Measurements from ENCODE around the gene PACRG.

DNA sequence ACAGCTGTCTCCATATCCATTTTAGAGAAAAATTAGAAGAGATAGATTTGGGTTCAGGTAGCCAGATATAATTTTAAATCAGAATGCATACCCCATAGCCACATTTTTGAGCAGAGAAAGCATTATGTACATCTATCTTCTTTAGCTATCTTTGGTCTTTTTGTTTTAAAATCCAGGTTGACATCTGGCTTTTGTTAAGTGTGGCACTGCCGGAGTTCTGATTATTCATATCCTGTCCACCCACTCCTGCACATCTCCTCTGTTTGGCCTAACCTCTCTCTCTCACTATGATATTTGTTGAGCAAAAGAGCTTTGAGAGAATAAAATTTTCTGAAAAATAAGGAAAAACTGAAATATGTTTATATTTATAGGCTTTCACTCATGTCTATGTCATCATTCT, 189.7 kb downstream of the PACRG start:
- TF ChIP-seq, protein P1, sequence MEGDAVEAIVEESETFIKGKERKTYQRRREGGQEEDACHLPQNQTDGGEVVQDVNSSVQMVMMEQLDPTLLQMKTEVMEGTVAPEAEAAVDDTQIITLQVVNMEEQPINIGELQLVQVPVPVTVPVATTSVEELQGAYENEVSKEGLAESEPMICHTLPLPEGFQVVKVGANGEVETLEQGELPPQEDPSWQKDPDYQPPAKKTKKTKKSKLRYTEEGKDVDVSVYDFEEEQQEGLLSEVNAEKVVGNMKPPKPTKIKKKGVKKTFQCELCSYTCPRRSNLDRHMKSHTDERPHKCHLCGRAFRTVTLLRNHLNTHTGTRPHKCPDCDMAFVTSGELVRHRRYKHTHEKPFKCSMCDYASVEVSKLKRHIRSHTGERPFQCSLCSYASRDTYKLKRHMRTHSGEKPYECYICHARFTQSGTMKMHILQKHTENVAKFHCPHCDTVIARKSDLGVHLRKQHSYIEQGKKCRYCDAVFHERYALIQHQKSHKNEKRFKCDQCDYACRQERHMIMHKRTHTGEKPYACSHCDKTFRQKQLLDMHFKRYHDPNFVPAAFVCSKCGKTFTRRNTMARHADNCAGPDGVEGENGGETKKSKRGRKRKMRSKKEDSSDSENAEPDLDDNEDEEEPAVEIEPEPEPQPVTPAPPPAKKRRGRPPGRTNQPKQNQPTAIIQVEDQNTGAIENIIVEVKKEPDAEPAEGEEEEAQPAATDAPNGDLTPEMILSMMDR (IDR thresholded peaks at IDR 0.05) = no peak
- TF ChIP-seq, protein P2, sequence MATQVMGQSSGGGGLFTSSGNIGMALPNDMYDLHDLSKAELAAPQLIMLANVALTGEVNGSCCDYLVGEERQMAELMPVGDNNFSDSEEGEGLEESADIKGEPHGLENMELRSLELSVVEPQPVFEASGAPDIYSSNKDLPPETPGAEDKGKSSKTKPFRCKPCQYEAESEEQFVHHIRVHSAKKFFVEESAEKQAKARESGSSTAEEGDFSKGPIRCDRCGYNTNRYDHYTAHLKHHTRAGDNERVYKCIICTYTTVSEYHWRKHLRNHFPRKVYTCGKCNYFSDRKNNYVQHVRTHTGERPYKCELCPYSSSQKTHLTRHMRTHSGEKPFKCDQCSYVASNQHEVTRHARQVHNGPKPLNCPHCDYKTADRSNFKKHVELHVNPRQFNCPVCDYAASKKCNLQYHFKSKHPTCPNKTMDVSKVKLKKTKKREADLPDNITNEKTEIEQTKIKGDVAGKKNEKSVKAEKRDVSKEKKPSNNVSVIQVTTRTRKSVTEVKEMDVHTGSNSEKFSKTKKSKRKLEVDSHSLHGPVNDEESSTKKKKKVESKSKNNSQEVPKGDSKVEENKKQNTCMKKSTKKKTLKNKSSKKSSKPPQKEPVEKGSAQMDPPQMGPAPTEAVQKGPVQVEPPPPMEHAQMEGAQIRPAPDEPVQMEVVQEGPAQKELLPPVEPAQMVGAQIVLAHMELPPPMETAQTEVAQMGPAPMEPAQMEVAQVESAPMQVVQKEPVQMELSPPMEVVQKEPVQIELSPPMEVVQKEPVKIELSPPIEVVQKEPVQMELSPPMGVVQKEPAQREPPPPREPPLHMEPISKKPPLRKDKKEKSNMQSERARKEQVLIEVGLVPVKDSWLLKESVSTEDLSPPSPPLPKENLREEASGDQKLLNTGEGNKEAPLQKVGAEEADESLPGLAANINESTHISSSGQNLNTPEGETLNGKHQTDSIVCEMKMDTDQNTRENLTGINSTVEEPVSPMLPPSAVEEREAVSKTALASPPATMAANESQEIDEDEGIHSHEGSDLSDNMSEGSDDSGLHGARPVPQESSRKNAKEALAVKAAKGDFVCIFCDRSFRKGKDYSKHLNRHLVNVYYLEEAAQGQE (IDR thresholded peaks at IDR 0.05; ENCODE audit: insufficient read depth in 1 of 2, low read depth in 2 of 2, low read length in 1 of 2) = no peak
